CD1c-positive myeloid dendritic cell (primary cell): ENCODE data around the gene ARRDC1.
"Not testable (repeated sequence)": the region's sequence is repeated elsewhere in the genome, so short reads cannot be mapped to it uniquely, and the experiment has no call there.

Experiments
- DNase-seq: peaks from one replicate; pipeline ENCODE4 v3.0.0-alpha.2; 2016; ENCODE audit errors: extremely low spot score

Gene ARRDC1

GRCh38 chr9:137583957-137584356 lies 21.5 kb upstream of the ARRDC1 start:
- no peak for DNase-seq

DNA sequence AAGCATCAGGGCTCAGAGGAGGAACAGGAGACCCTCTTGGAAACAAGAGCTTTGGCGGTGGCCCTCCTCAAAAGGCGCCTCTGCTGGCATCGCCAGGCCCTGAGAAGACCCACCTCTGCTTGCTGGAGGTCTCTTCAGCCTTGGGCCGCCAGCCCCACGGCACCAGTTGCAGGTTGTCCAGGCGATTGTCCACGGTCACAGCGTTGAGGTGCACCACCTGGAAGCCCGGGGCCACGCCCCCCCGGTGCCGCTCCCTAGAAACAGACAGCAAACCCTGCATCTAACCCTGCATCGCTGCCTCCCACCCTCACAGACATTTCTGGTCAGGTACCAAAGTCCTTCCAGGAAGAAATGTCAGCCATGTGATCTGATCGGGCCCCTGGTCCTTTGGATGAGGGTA lies 18.6 kb upstream of the ARRDC1 start:
- no peak for DNase-seq

GRCh38 chr9:137588311-137588710 lies 17.2 kb upstream of the ARRDC1 start:
- DNase-seq, result no peak

DNA sequence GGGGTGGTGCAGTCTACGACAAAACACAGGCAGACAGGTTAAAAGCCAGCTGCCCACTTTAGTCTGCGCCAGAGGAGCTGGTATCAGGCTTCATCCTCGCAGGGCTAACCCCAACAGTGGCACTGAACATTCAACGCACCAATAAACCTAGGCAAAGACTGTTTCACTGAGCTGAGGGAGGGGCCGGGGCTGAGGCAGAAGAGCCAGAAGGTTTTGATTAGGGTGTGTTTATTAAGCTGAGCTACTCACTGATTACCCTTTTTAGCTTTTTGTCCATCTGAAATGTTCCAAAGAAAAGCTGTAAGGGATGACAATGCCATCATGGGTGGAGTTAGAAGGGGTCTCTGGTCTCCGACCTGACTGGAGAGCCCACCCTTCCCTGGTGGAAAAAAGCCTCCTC lies 16.6 kb upstream of the ARRDC1 start:
- no peak for DNase-seq

DNA sequence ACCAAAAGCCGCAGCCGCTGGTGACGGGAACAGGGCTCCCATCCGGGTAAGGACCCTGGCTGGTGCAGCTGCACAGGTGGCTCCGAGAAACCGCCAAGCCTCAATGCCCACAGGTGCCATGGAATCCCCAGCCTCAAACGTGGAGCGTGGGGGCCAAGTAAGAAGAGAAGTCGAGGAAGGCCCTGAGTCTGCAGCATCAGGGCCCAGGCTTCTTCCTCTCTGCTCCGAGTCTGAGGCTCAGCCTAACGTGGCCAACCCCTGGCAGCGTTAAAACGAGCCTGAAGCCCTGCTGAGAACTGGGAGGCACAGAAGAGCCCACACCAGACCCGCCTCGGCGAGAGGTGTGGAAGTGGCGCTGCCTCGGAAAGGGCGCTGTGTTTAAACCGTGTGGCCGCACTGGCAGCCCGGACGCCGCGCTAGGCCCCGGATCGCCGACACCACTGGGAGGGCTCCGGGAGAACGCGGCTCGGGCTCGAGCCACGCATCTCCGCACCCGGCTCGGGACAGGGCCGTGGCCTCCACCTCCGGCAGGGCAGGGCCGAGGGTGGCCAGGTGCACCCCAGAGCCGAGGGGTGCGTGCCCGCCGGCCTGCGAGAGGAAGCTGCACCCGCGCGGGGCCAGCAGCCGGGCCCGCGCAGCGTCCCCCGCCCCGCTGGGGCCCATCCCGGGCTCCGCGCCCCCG lies 15.9 kb upstream of the ARRDC1 start:
- peak; percentile 20 for DNase-seq

GRCh38 chr9:137590123-137590468 lies 15.4 kb upstream of the ARRDC1 start:
- DNase-seq, result no peak

GRCh38 chr9:137590469-137591383 lies 14.8 kb upstream of the ARRDC1 start, which contains the start of gene ZMYND19:
Gene ZMYND19 (minus strand): TSS chr9:137590512. CDS start chr9:137590263, 249 bp downstream.
- peak; percentile 96 for DNase-seq

DNA sequence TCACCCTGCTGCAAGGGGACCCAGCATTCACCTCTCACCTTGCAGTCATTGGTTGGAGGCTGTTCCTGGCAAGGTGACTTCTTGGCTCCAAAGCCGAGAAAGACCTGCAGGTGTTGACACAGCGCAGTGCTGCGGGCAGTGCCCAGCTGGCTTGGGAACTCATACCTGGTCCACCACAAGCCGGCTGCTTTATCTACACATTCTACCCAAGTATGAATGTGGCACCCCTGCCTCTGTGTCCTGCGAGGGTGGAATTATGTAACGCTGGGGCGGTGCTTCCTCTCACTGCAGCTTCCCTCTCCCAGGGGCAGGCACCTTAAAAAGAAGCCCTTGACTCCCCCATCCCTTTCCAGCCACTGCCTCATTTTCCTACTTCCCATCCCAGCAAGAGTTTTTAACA lies 12.7 kb upstream of the ARRDC1 start:
- peak; percentile 35 for DNase-seq

GRCh38 chr9:137593176-137593575 lies 12.3 kb upstream of the ARRDC1 start:
- no peak for DNase-seq

DNA sequence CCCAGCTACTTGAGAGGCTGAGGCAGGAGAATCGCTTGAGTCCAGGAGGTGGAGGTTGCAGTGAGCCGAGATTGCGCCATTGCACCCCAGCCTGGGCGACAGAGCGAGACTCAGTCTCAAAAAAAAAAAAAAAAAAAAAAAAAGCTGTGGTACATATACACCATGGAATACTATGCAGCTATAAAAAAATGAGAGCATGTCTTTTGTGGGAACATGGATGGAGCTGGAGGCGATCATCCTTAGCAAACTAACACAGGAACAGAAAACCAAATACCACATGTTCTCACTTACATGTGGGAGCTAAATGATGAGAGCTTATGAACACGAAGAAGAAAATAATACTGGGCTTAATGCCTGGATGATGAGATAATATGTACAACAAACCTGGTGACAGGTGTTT lies 8.9 kb upstream of the ARRDC1 start:
- DNase-seq, result not testable (repeated sequence)

GRCh38 chr9:137598943-137599342 lies 6.5 kb upstream of the ARRDC1 start:
- no peak for DNase-seq

DNA sequence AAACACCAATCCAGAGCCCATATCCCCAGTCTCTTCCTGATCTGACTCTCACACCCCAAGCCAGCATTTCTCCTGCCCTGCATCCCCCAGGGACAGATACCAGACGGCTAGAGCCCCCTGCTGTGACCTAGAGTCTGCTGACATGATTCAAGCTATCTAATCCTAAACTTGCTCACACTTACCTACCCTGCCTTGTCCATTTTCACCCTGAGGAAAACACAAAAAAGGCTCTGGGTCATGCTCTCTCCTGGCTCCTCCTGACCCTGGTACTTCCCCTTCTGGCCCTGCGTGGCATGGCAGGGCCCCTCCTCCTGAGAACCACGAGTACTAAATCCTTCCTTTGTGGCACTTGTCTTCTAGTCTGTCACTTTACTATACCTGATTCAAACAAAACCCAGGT lies 2.8 kb upstream of the ARRDC1 start:
- peak; percentile 57 for DNase-seq

DNA sequence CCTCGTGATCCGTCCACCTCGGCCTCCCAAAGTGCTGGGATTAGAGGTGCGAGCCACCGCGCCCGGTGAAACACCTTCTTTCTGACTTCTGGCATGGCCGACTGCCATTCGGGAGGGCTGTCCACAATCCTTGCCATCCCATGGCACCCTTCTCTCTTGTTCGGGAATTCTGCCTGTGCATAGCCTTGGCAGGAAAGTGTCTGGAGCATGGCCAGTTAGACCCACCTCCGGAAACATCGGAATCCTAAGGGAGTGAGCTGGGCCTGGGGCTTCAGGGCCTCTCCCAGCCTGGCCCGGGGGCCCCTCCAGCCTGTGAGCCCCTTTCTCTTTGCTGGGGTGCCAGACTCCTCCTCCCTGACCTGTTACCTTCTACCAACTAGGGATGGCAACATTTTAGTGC lies 1.6 kb upstream of the ARRDC1 start:
- DNase-seq, result no peak

GRCh38 chr9:137604345-137605086 lies 970 bp upstream of the ARRDC1 start:
- no peak for DNase-seq

GRCh38 chr9:137606005-137606621 lies 627 bp downstream of the ARRDC1 start:
- DNase-seq, result no peak

- DNase-seq, result no peak
These were observed 1.2 kb downstream of the ARRDC1 start for GRCh38 chr9:137606734-137607138.

- DNase-seq, result peak; percentile 53
These were observed 1.8 kb downstream of the ARRDC1 start for GRCh38 chr9:137607141-137607857.

- DNase-seq, result no peak
These were observed 5.5 kb downstream of the ARRDC1 start for GRCh38 chr9:137610944-137611343.

- no peak for DNase-seq
These were observed 6.4 kb downstream of the ARRDC1 start for GRCh38 chr9:137611623-137612609.

GRCh38 chr9:137612741-137613142 lies 7.3 kb downstream of the ARRDC1 start:
- no peak for DNase-seq
